Ovary (tissue), 3 donors: ENCODE results near the gene SUV39H1.
"Not testable (repeated sequence)": the region's sequence is repeated elsewhere in the genome, so short reads cannot be mapped to it uniquely, and the experiment has no call there.

Experiments
- EP300 ChIP-seq: sonication (generic); formaldehyde crosslinking; IDR thresholded peaks from one replicate; pipeline ENCODE4 v1.6.1; 2017; ENCODE audit warnings: antibody characterized with exemption
- POLR2A ChIP-seq: fragments of 450-650 bp; IDR thresholded peaks from one replicate; pipeline ENCODE4 v1.6.1; 2017; ENCODE audit warnings: antibody characterized with exemption, mild to moderate bottlenecking, moderate library complexity
- TF ChIP-seq, protein P1 (sequence below), 3 donors: fragments of 450-650 bp in 2 of 3; fragments of 200-600 bp in 1 of 3; IDR thresholded peaks; one replicate each; pipeline versions ENCODE4 v1.5.1 to v1.8.0; 2016 to 2022; ENCODE audit warnings: antibody characterized with exemption in 3 of 3, mild to moderate bottlenecking in 1 of 3
- donor health status: DM: no; HTN: no; CAD: no.

DNA sequence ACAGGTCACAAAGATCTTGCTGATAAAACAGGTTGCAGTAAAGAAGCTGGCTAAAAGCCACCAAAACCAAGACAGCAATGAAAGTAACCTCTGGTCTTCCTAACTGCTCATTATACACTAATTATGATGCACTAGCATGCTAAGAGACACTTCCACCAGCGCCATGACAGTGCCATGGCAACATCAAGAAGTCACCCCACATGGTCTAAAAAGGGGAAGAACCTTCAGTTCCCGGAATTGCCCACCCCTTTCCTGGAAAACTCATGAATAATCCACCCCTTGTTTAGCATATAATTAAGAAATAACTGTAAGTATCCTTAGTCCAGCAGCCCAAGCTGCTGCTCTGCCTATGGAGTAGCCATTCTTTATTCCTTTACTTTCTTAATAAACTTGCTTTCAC is 16.1 kb upstream of the SUV39H1 start:
- TF ChIP-seq, protein P1, sequence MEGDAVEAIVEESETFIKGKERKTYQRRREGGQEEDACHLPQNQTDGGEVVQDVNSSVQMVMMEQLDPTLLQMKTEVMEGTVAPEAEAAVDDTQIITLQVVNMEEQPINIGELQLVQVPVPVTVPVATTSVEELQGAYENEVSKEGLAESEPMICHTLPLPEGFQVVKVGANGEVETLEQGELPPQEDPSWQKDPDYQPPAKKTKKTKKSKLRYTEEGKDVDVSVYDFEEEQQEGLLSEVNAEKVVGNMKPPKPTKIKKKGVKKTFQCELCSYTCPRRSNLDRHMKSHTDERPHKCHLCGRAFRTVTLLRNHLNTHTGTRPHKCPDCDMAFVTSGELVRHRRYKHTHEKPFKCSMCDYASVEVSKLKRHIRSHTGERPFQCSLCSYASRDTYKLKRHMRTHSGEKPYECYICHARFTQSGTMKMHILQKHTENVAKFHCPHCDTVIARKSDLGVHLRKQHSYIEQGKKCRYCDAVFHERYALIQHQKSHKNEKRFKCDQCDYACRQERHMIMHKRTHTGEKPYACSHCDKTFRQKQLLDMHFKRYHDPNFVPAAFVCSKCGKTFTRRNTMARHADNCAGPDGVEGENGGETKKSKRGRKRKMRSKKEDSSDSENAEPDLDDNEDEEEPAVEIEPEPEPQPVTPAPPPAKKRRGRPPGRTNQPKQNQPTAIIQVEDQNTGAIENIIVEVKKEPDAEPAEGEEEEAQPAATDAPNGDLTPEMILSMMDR (IDR thresholded peaks at IDR 0.05) = not testable (repeated sequence)
- TF ChIP-seq POLR2A, EP300: not testable (repeated sequence)
